Activated gamma-delta T cell treated with anti-CD3 and anti-CD28 coated beads, Interleukin-2, amount 50 U/mL, for 16 hours (primary cell): ENCODE measurements around the gene COG2.
"Not testable (repeated sequence)": the region's sequence is repeated elsewhere in the genome, so short reads cannot be mapped to it uniquely, and the experiment has no call there.

Source experiments
- DNase-seq: peaks from one replicate; pipeline ENCODE4 v3.0.0-alpha.2; 2020; ENCODE audit warnings: low read depth

The COG2 gene

GRCh38 chr1:230715510-230715909 is 73.2 kb downstream of the COG2 start:
- no peak for DNase-seq

- not testable (repeated sequence) for DNase-seq
Measured at GRCh38 chr1:230716453-230716852, 74.2 kb downstream of the COG2 start.

DNA sequence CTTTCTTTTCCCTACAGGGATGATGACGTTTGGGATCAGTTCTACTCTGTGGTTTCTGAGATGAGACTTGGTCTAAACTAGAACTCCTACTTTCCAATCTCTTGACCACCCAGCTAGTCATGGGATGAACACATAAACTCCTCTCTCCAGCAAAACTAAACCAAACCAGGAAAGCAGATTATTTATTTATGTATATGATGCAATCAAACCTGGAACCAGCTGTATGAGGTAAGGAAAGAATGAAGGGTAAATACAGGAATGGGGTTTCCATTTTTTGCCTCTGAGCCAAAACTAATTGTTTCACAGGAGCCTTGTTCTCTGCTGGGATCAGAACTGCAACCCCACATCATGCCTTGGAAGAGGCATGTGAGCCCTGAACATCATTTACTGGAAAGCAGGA is 75.0 kb downstream of the COG2 start:
- DNase-seq: no peak

- not testable (repeated sequence) for DNase-seq
Measured at GRCh38 chr1:230721849-230722522, 79.7 kb downstream of the COG2 start.

DNA sequence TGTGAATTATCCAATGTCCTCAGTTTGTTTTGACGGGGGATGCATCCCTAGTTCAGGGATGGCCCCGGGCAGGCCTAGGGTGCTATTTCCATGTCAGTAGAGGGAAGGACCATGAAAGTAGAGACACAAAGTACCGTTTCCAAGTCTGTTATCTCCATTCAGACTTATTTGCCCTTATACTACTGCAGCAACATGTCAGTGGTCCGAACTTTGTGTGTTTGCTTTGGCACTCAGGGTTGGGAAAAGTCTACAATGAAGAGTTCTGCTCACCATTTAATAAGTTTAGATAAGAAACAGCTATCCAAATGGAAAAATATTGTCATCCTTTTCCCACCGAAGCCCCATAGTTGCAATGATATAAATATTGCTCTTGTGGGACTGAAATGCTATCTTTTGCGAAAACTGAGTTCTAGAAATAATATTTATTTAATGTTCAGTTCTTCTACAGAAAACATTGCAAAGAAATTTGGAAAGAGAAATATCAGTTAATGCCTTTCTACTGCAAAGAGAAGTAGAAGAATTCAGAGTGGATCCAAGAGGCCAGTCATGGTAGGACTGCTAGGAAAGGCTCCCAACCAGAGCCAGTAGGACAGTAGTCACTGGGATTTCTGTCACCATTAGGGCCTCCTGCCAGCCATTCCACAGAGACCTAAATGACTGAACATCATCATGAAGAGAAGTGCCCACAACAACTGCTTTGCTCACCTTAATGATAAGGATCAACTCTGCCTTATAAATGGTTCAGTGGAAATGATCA is 83.2 kb downstream of the COG2 start:
- no peak for DNase-seq

DNA sequence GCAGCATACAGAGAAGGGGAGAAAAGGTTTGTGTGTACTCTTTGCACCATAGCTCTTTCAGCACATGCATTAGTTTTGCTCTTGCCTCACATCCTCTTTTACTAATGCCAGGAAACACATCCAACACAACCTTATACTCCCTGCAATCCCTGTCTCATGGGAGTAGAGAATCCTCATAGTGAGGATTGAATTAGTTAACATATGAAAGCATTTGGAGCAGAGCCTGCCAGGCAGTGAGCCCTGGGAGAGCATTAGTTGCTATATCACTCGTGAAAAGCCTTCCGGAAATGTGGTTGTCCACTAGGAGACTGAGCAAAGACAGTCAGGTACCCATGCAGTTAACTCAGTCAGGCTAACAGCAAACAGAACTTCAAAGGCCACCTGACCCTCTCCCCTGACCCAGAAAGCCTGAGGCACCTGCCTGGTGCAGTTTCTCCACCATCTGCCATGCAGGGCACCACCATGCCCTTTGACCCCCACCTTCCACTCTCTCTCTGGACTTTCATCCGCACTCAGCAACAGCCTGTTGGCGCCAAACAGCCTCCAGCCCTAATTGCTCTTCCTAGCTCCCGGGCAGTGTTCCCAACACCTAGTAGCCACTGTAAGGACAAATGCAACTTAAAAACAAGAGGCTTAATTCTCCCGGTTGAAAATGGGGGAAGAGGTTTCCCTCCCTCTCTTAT is 86.6 kb downstream of the COG2 start:
- no peak for DNase-seq

- DNase-seq: no peak
Measured at GRCh38 chr1:230730977-230731376, 88.7 kb downstream of the COG2 start.

GRCh38 chr1:230735447-230735846 is 93.2 kb downstream of the COG2 start:
- DNase-seq: no peak

GRCh38 chr1:230737622-230738262 is 95.5 kb downstream of the COG2 start:
- DNase-seq: no peak

DNA sequence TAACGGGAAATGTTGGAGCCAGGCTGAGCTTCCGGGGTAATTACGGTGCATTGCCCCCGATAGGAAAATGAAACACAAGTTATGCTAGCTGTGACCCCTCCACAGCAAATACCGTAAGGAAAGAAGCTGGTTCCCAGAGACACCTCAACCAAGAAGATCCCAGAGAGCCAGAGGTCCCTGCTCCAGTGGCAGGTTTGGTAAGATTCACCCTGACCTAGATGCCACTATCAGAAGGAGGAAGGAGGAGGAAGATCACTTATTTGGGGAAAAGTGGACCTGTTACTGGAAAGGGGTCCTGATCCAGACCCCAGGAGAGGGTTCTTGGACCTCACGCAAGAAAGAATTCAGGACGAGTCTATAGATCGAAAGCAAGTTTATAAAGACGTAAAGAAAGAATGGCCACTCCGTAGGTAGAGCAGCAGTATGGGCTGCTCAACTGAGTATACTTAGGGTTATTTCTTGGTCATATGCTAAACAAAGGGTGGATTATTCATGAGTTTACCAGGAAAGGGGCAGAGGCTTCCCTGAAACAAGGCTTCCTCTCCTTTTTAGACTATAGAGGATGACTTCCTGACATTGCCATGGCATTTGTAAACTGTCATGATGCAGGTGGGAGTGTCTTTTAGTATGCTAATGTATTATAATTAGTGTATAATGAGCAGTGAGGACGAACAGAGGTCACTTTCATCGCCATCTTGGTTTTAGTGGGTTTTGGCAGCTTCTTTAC is 97.4 kb downstream of the COG2 start:
- DNase-seq: no peak
